Mammary epithelial cell (primary cell): ENCODE data around the gene TMEM200C.

Source experiments
- CTCF ChIP-seq, 2 donors: IDR thresholded peaks in 1 of 2; conservative IDR thresholded peaks in 1 of 2; 2 replicates each; pipeline ENCODE4 v1.5.1; 2011 to 2012; ENCODE audit warnings: inconsistent platforms in 2 of 2, low read length in 2 of 2, mild to moderate bottlenecking in 2 of 2, control low read depth in 1 of 2, low read depth in 1 of 2; ENCODE audit not compliant: insufficient read depth in 1 of 2; ENCODE audit errors: extremely low read depth in 1 of 2
- EZH2 ChIP-seq: IDR thresholded peaks from 2 replicates; pipeline ENCODE4 v1.6.1; 2012; ENCODE audit warnings: low read length, inconsistent platforms, borderline replicate concordance

- TF ChIP-seq CTCF (conservative IDR thresholded peaks at IDR 0.05 in 1 of 2, IDR thresholded peaks at IDR 0.05 in 1 of 2; ENCODE audit: extremely low read depth in 1 of 2, insufficient read depth in 1 of 2, low read depth in 1 of 2, low read length in 2 of 2) (no peak), EZH2 (no peak)
These were observed 18.4 kb downstream of the TMEM200C start for GRCh38 chr18:5876891-5877290.
